Mesenteric fat pad (tissue), 1 donor: ENCODE measurements around the gene CDC42BPA. TPM values are rescaled to one million over a fixed set of nuclear protein-coding genes. Genes with fewer than 3 reads are reported as not detected.
"Not testable (repeated sequence)": the region's sequence is repeated elsewhere in the genome, so short reads cannot be mapped to it uniquely, and the experiment has no call there.

Source experiments
- DNase-seq: peaks from one replicate; pipeline ENCODE4 v3.0.0-alpha.2; 2020; ENCODE audit warnings: low spot score
- total RNA-seq: library from RNA; stranded (reverse); fragmentation: NEBNext Ultra II Directional; extraction: Animal tissue kit (Norgen Biotek cat#: 25700); gene quantifications from one replicate; pipeline ENCODE4 v1.2.1, GENCODE V29; 2021
- donor health status: DM: yes; HTN: yes; CAD: no.

The CDC42BPA gene
- total RNA-seq, 1 donor from 2014 or later = 42.5 TPM

DNA sequence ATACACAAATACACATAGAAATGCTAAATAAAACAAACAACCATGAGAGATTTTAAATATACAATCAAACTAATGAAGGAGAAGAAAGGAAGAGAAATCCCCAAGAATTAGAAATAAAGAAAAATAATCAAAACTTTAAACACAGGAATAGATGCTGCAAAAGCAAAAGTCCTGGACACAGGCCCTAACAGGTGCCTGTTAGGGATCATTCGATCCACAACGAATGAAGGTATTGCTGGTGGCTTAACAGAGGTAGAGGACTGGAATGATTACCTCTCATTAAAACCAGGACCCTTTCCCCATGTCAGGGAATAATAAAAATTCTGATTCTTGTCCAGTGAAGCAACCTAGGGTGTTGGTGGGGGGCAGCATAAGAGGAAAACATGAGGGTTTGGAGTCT is 56.8 kb downstream of the CDC42BPA start:
- no peak for DNase-seq

DNA sequence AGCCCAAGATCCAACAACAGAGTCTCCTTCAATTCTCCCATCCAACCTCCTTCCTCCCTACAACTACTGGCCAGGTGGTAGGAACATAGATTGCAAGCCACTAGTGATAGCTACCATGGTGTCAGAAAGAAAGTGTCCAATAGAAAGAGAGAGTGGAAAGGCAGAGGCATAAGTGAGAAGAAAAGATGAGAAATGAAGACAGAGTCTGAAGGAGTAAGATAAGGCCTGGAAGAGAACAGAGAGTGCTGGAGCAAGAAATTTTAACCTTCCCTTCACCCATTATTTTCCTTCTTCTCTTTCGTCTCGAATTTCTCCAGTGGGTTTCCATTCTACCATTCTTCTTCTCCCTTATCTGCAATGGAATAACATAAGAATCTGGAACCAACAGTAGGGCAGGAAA is 57.9 kb downstream of the CDC42BPA start:
- DNase-seq = no peak

DNA sequence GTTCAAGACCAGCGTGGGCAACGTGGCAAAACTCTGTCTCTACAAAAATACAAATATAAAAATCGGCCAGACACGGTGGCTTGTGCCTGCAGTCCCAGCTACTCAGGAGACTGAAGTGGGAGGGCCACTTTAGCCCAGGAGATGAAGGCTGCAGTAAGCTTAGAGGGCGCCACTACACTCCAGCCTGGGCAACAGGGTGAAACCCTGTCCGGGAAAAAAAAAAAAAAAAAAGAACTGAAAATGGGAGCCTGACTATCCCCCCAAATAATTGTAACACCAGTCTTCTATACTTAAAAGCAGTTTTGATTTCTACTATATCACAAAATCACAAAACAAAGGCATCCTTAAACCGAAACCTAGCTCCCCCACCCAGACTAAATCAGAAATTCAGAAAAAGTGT is 60.3 kb downstream of the CDC42BPA start:
- no peak for DNase-seq

DNA sequence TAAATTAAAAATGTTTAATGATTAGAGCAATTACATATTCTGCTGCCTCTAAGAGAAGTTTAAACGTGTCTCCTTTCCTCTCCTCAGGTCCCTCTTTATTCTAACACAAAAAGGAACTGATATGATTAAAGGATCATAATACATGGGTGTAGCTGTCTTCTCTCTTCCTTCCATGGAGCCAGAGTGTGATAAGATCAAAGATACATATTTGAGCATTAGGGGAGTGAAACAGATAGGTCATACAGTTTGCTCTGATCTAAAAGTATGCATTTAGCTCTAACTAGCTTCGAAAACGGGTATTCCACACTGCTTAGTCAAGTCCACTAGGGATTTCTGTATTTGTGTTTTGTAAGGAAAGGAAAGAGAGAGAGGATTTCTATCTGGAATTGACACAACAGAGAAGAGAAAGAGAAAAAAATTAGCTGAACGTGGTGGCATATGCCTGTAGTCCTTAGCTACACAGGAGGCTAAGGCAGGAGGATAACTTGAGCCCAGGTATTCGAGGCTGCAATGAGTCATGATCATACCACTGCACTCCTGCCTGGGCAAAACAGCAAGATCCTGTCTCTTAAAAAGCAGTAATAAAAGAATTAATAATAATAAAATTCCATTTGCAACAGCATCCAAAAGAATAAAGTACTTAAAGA is 63.1 kb downstream of the CDC42BPA start:
- no peak for DNase-seq

DNA sequence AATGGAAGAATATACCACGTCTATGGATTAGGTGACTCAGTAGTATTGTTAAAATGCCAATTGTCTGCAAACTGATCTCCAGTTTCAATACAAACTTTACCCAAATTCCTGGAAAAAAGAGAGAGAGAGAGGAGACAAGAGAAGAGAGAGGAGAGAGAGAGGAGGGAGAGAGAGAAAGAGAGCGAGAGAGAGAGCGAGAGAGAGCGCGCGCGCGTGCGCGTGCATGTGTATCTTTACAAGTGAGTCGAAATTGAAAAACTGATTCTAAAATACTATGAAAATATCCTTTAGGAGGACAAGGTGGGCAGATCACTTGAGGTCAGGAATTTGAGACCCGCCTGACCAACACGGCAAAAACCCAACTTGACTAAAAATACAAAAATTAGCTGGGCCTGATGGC is 65.2 kb downstream of the CDC42BPA start:
- DNase-seq = no peak

DNA sequence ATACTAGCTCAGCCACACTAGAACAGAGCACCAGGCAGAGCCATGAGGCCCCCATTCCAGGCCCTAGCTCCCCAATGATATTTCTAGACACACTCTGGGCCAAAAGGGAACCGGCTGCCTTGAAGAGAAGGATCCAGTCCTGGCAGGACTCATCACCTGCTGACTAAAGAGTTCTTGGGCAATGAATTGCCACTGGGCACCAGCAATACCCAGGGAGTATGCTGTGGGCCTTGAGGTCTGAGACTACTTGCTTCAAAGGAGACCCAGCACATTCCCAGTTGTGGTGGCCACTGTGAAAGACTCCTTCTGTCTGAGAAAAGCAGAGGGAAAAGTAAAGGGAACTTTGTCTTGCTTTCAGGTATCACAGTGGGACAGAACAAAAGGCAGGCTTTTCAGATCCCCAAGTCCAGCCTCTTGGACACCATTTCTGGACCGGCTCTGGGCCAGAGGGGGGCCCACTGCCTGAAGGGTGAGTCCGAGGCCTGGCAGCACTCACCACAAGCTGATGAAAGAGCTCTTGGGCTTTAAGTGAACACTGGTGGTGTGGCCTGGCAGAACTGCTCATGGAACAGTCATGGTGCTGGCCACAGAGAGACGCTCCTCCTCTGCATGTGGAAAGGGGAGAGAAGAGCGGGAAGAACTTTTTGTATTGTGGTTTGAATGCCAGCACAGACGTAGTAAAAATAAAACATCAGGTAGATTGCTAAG is 72.5 kb downstream of the CDC42BPA start:
- no peak for DNase-seq

DNA sequence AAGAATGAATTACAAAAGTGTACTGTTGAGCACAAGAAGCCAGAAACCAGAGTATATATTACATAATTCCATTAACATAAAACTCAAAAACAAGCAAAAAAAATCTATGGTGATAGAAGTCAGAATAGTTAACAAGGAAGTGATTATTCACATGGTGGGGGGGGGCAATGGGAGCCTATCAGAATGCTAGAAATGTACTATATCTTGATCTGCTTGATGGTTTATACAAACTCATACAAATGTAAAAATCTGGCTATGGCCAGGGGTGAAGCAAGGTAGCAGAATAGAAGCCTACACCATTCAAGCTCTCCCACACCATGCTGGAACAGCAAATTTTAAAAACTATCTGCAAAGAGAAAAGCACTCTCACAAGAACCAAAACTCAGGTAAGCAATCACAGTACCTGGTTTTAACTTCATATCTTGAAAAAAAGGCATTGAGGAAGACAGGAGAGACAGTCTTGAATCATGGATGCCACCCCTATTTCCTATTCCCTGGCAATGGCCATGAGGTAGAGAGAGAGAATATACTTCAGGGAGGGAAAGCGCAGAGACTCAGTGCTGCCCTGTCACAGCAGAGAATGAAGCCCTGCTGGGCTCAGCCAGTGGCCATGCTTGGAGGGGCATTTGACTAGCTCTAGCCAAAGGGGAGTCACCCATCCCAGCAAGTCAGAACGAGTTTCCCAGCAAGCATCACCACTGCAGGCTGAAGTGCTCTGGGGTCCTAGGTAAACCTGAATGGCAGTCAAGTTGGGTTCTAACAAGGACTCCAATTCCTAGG is 73.8 kb downstream of the CDC42BPA start:
- no peak for DNase-seq

DNA sequence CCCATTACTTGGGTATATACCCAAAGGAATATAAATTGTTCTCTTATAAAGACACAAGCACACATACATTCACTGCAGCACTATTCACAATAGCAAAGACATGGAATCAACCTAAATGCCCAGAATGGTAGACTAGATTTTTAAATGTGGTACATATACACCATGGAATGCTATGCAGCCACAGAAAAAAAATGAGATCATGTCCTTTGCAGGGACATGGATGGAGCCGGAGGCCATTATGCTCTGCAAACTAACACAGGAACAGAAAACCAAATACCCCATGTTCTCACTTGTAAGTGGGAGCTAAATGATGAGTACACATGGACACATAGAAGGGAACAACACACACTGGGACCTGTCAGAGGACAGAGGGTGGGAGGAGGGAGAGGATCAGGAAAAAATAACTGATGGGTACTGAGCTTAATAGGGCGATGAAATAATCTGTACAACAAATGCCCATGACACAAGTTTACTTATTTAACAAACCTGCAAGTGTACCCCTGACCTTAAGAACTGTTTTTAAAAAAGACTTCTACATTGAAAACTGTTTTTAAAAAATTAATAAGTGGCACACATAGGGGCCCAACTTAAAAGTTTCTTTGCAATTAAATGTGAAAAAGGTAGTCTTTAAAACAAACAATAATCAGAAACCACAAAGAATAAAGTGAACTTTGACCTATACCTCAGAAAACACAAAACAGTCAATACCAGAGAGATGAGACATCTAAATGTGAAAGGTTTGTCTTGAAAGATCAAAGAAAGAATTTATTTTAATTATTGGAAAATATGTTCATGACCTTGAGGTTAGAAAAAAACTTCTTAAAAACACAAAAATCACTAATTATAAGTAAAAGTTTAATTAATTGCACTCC is 75.2 kb downstream of the CDC42BPA start:
- no peak for DNase-seq

DNA sequence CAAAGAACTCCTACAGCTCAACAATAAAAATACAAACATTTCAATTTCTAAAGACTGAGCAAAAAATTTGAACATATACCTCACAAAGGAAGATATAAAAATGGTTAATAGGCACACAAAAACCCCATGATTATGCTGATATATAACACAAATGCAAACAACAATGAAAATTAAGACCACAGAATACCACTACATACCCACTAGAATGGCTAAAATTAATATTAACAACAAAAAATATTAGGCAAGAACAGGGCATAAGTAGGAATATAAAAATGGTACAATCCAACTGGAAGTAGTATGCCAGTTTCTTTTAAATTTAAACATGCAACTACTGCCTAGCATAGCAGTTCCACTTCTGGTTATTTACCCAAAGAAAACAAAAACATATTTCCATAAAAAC is 77.3 kb downstream of the CDC42BPA start:
- no peak for DNase-seq

DNA sequence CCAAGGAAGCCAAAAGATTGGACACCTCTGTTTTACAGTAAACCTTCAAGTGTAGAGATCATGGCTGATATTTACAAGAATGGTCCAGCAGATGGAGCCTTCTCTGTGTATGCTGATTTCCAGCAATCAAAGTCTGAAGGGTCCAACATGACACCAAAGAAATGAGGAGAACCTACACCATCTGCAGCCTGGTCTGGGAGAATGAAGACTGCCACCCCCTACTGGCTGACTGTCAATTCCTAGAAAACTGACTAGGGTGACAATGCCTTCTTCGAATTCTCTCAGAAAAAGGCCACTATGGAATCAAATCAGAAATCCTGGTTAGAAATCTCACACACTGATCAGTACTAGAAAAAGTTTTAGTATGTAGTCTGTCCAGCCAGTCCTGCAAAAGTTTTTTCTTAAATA is 83.3 kb downstream of the CDC42BPA start:
- DNase-seq = no peak

DNA sequence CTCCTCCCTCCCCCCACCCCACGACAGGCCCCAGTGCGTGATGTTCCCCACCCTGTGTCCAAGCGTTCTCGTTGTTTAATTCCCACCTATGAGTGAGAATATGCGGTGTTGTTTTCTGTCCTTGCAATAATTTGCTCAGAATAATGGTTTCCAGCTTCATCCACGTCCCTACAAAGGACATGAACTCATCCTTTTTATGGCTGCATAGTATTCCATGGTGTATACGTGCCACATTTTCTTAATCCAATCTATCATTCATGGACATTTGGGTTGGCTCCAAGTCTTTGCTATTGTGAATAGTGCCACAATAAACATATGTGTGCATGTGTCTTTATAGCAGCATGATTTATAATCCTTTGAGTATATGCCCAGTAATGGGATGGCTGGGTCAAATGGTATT is 87.2 kb downstream of the CDC42BPA start:
- not testable (repeated sequence) for DNase-seq

DNA sequence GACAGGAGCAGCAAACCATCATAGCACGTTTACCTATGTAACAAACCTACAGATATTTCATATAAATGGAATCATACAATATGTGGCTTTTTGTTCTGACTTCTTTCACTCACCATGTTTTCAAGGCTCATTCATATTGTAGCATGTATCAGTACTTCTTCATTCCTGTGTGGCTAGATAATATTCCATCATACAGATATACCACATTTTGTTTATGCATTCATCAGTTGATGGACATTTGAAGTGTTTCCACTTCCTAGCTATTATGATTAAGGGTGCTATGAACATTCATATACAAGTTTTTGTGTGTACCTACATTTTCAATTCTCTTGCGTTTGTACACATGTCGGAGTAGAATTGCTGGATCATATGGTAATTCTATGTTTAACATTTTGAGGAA is 90.1 kb downstream of the CDC42BPA start:
- DNase-seq = no peak

DNA sequence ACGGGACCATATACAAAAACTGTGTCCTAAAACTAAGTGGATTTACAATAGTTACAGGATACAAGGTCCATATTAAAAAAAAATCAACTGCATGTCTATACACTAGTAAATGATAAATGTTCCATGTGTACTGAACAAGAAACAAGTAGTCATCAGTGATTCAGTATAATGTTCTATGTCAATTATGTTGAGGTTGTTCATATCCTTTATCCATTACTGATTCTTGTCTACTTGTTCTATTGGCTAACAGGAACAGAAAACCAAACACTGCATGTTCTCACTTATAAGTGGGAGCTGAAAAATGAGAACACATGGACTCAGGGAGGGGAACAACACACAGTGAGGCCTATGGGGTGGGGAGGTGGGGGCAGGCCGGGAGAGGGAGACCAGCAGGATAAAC is 90.5 kb downstream of the CDC42BPA start:
- DNase-seq = no peak

DNA sequence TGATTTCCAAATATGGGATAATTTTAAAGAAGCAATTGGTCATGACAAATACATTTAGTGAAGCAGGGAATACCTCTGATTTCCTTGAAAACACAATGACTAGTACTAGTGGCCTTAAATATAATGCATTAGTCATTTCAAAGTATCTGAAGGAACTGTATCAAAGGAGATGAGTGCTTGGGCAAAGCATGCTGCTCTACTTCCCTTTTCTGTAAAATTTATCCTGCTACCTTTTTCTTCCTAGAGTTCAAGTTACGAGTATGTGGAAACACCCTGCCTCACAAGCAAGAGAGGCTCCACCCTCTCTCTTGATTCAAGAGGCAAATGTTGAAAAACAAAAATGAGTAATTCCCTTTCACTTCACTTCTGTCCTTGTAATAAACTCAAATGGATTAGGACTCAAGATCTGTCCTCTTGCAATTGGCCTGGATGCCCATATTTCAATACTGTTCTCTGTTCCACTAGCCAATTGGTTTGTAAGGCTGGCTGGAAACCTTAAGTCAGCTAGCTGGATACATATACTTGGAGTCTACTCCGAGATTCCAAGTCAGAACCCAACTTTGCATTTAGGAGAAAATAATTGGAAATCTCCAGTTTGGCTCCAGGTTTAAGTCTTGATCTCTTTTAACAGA is 92.5 kb downstream of the CDC42BPA start:
- no peak for DNase-seq

DNA sequence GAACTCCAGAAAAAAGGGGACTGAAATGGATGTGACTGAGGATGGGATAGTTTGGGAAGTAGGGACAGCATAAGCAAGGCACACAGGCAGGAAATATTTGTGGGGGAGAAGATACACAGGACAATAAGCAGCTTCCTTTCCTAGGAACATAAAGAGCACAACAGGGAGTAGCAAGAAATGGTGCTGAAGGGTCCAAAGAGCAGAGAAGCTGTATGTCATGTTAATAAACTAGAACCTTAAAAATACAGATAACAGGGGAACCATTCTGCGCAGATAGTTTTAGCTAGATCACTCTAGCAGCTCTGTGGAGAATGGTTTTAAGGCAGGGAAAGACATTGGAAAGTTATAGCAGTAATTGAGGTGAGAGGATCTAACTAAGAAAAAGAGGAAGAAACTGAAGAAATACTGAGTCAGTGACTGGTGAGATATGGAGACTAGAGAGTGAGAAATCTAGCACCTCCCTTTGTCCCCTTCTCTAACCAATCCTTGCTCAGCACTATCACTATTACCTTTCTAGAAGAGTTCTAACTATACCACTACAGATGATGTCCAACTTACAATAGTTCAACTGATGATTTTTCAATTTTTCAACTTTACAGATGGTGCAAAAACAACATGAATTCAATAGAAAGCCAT is 95.0 kb downstream of the CDC42BPA start:
- DNase-seq = no peak

DNA sequence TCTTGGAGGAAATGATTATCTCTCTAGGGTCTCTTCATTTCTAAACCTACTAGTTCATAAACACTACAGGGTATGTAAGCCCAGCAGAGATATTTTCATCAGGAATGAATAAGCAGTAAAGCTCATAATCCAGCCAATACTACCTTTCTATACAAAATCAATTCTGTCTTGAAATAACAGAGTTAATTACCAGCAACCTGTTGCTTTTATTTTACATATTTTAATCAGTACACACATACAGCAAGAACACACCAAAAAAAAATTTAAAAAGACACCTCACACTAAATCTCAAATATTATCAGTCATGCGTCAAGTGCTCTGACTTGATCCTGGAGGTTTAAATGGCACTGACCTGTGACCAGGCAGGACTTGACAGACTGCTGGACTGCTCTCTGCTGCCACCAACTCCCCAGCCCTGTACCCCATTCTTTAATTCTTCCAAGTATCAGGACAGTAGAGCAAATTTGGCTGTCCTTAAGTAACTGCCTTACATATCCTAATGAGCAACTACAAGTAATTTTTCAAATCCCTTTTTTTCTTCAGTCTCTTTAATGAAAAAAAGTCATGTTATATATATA is 98.5 kb downstream of the CDC42BPA start:
- DNase-seq = no peak

DNA sequence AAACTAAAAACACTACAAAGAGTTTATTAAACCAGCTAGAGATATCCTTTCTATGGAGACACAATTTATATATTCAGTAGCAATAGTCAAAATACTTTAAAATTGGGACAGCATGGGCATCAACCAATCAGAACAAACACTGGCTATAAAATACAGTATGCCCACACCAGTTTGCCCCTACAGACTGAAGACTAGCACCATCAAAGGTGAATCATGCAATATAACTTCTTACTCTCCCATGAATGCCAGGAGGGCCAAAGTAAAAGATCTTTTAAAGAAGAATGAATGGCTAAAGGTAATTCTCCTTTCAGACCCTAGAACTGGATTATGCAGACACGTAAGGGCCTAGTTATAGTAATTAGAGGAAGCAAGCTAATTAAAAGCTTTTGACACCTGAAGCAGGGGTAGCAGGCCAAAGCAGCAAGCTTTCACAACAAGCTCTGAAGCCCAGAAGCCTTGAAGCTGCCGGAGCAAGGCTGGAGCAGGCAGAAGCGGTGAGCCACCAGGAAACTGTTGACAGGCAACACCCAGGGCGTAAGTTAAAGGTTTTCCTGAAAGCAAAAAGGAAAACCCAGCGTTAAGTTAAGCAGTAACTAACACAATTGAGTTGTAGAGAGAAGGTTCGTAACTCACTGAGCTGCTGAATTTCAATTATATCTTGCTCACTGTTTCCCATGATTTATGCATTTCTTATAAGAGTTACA is 99.3 kb downstream of the CDC42BPA start:
- DNase-seq = no peak

DNA sequence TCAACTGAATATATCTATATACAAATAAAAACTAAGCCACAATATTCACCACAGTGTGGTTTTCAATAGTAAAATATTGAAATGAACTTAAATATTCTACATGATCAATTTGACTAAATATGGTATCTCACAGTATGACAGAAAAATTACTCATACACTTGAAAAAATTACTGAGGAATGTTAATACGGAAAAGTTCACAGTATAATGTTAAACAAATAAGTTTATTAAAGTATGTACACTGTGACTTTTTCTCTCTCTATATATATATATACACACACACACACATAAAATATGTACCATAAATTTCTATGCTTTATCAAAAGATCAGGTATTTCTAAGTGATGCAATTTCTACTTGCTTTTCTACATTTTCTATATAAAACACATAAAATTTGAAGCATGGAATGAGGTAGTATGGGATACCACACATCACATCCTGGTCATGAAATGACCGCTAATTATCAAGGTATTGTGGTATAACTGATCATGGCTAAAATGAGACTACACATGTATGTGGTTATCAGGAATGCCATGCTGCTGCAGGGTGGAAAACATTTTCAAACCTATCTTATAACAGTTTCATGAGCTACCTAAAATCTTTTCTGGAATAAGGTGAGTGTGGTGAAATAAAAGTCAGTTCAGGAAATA is 102.3 kb downstream of the CDC42BPA start:
- DNase-seq = no peak

DNA sequence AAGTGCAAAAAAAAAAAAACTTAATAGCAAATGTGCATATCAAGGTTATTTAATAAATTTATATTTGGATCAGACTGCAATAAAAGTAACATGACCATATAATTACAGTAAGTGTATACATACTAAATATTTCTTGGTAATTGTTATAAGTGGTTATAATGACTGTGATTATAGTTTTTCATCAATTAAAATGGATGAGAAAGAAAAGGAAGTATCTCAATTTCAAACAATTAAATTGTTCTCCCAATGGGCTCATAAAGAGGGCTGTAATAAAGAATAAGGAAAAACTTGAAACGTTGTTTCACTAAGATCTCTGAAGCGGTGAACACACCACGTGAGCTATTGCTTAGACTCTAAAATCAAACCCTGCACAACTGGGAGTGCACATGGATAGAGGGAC is 104.1 kb downstream of the CDC42BPA start:
- DNase-seq = no peak
